HG02763 (cell line): ENCODE results near the gene MAG.

Experiments
- ATAC-seq: cut with Tn5 transposase; IDR thresholded peaks from one replicate; pipeline ENCODE4 v1.9.1; 2021; ENCODE audit warnings: mild to moderate bottlenecking, moderate library complexity; ENCODE audit not compliant: unreplicated experiment

The MAG gene

DNA sequence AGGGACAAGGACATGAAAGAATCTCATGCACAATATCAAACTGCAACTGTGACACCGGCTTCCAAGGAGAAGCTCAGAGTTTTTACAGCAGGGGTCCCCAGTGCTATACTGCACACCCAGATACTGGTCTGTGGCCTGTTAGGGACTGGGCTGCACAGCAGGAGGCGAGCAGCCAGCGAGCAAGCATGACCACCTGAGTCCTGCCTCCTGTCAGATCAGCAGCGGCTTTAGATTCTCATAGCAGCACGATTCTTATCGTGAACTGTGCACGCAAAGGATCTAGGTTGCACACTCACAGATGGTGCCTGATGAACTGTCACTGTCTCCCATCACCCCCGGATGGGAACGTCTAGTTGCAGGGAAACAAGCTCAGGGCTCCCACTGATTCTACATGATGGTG is 23.9 kb downstream of the MAG start:
- no peak for ATAC-seq

DNA sequence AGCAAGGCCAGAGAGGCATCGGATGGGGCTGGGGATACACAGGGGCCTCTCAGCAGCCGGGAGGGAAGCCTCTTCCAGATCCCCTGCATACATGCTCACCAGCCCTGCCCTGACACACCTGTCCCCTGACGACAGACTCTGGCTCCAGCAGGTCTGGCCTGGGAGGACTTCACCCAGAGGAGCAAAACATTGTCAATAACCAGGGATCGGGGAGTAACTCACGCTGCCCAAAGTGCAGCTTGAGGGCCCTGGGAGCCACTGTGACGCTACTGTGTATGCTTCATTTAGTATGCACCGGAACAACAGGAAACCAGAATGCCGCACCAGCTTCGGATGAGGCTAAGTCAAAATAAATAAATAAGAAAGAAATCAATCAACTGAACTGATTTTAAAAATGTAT is 24.6 kb downstream of the MAG start:
- ATAC-seq, result no peak

DNA sequence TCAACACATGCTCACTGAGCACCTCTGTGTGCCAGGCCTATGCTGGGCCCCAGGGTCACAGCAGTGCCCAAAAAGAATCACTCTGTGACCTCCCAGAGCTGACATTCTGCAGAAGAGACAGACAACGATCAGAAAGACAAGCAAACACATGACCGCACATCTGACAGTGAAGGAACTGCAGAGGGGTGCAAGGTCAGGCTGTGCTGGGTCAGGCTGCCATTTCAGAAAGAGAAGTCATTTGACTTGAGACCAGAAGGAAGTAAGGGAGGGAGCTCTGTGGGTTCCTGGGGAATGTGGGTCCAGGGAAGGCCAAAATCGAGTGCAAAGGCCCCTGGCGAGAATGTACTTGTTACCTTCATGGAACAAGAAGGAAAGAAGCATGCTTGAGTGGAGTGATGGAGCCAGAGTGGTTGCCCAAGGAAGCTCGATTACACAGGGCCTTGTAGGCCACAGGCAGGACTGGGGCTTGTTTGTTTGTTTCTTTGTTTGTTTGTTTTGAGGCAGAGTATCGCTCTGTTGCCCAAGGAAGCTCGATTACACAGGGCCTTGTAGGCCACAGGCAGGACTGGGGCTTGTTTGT is 25.6 kb downstream of the MAG start:
- ATAC-seq, result no peak

DNA sequence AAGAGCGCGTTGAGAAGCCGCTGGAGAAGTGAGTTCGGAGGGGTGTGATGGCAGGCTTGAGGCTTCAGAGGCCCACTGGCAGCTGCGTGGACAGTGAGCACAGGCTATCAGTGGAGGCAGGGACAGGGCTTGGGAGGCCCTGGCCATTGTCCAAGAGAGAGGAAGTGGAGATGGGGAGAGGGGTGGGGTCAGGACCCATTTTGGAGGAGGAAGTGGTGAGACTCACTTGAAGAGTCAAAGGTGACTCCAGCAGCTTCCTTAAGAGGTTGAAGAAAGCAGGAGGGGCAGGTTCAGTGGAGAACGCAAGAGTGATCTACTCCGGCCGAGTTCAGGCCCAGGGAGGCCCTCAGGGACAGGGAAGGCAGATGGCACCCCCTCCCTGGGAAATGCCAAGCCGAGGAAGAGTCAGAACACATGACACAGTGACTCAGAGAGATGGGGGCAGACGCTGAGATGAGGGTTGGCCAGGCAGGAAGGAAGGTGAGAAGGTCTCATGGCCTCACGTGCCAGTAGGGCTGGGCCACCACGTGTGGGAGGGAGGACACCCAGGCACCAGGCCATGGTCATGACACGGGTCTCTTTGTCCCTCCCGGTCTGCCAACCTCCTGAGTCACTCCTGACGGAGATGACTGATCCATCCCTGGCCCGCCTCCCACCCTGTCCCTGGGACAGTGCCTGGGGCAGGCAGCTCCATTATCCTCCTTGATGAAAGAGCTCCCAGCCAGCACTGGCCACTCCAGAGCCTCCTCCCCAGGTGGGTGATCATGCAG is 26.9 kb downstream of the MAG start:
- ATAC-seq, result no peak

DNA sequence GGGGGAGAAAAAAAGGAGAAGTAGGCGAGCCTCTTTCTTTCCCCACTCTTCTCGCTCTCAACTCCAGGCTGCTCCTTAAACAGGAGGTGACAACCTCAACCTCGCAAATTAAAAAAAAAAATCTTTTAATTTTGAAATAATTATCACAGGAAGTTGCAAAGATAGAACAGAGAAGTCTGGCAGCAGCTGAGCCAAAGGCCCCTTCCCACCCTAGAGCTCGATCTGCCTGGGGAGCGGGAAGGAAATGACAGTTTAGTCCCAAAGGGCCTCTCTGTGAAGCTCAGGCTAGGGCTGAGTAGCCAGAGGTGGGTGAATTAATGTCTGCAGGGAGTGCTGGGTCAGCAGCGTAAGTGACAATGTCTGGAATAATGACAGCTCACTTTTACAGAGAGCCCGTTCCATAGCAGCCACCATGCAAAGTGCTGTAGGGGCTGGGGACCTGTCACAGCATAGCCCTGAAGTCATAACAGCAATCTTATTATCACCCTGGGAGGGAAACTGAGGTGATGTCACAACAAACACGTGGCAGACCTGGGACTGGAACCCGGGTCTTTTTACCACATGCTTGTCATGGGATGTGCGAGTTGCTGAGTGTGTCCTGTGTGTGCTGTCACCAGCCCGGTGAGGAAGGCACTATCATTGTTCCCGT is 28.2 kb downstream of the MAG start:
- no peak for ATAC-seq

DNA sequence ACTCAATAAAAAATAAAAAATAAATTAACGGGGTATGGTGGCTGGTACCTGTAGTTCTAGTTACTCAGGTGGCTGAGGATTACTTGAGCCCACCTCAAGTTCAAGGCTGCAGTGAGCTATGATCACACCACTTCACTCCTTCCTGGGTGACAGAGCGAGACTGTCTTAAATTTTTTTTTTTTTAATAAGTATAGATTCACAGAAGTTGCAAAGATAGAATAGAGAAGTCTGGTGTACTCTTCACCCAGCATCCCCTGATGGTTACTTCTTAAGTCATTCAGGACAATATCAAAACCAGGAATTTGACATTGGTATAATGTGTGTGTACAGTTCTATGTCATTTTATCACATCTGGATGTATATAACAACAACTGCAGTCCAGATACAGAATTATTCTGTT is 29.3 kb downstream of the MAG start:
- no peak for ATAC-seq

DNA sequence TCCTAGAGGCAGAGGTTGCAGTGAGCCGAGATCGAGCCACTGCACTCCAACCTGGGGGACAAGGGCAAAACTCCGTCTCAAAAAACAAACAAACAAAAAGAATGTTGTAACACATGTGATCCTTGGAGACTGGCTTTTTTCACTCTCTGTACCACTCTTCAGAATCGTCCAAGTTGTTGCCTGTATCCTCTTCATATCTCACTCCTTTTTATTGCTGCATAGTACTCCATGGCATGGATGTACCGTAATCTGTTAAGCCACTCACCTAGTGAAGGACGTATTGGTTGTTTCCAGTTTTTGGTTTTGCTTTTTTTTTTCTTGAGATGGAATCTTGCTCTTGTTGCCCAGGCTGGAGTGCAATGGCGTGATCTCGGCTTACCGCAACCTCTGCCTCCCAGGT is 30.1 kb downstream of the MAG start:
- ATAC-seq, result no peak

DNA sequence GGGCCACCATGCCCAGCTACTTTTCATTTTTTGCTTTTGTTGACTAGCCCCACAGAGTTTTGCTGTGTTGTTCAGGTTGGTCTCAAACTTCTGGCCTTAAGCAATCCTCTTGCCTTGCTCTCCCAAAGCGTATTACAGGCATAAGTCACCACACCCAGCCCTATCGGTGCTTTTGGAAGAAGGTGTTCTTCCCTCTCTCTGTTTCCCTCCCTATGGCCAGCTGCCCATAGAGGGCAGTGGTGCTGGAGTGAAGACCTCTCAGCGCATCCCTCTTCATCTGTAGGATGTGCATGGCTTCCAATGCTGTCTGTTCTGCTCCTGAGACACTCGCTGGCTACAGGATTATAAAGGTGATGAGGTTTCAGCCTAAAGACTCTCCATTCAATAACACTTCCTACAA is 35.7 kb downstream of the MAG start:
- ATAC-seq, result no peak

DNA sequence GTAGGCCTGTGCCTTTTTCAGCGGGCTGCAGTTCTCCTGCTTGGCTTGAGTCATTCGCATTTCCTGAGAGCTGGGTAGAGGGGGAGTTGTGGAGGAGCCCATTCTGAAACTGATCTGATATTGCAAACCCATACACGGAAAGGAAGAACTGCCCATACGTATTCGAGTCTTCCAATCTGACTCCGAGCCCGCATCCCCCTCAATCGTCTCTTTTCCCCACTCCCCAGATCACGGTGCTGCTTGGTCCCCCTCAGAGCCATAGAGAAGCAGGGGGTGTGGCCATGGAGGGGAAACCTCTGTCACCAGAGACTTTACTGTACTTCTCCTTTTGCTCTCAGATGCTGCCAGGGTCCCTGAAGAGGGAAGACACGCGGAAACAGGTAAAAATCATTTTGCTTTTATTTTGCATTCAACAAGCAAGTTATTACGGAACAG is 36.9 kb downstream of the MAG start, which contains the start of gene CD22:
Gene CD22 (plus strand): TSS at position 337 of the 435 bp plus-strand sequence. CDS start 2,854 bp downstream, outside the sequence.
- ATAC-seq, result no peak

DNA sequence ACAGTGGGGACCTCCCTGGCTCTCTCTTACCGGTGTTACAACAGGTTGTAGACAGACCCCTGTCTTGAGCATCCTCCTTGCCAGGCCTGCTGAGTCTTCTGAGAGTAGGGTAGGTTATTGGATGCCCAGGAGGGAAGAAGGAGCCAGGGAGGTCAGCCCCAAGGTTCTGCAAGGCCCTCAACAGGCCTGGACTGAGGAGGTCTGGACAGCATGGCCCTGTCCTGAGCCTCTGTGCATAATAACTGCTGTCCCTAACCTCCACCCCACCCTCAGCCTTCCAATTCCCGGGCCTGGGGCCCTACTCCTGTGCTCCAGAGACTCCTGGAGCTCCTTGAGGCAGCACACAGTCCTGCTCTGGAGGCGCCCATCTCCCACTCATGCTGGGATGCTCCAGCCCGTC is 37.4 kb downstream of the MAG start:
- ATAC-seq, result no peak

DNA sequence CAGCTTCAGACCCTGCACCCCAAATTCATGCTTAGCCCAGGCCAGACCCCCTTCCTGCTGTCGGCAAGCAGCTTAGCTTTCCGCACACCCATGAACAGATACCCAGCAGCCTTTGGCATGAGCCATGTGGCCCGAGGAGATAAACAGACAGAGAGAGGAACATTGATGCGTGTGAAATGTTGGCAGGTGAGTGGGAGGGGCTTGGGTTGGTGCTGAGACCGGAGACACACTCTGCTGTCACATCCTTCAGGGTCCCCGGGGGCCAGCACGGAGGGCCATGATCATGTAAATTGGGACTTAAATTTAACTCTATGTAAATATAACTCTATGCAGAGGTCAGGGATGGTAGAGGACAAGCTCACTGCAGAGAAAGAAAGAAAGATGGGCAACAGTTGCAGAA is 38.5 kb downstream of the MAG start:
- ATAC-seq, result peak; percentile 46

DNA sequence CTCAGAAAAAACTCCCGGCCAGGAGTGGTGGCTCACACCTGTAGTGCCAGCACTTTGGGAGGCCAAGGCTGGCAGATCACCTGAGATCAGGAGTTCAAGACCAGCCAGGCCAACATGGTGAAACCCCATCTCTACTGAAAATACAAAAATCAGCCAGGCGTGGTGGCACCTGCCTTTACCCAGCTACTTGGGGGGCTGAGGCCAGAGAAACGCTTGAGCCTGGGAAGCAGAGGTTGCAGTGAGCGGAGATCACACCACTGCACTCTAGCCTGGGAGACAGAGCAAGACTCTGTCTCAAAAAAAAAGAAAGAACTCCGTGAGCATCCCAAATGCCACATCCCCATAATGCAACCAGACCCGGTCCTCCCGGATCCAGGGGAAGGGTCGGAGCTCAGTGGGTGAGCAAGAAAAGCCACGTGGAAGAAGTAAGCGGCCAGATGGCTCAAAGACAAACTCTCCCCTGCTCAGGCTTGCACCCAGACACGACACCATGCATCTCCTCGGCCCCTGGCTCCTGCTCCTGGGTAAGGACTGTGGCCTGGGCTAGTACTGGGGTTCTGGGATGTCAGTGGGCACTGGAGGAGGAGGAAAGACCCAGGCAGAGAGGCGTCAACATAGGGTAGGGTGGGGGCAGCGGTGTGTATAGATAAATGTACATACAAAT is 39.7 kb downstream of the MAG start:
- no peak for ATAC-seq

DNA sequence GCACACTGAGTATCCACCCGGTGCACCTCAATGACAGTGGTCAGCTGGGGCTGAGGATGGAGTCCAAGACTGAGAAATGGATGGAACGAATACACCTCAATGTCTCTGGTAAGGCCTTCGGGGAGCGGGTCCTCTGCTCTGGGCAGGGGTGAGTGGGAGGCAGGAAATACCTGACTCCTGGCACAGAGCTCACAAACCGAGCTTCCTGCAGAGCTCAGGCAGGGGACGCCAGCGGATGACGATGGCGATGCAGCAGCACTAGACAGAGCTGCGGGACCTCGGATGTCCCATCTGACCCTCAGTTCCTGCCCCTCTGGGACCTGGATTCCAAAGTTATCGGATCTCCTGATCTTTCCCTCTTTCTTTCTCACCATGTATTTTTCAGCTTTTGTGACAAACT is 40.9 kb downstream of the MAG start:
- no peak for ATAC-seq

DNA sequence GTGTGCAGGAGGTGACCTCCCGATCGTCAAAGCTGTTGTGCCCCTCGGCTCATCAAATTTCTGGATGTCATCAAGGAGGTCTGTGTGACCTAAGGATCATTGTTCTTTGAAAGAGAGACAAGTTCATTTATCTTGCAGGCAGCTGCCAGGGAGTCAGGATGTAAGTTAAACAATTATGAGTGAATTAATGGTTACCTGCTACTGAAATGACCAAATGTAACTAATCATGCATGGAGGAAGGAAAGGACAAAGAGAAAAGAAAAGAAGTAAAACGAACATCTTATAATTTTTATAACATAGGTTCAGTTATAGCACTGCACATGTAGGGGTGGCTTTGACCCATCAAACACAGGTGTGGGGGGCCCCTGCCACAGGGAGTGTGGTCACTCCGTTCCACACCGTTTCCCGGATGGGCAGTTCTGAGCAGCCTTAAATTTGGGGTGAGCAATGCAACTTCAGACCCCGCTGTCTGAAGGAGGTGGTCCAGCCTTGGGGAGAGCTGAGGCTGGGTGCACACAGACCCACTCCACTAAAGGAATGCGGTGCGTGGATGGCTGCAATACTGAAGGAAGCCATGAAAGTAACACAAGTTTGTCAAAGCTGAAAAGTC is 42.3 kb downstream of the MAG start:
- ATAC-seq, result no peak

DNA sequence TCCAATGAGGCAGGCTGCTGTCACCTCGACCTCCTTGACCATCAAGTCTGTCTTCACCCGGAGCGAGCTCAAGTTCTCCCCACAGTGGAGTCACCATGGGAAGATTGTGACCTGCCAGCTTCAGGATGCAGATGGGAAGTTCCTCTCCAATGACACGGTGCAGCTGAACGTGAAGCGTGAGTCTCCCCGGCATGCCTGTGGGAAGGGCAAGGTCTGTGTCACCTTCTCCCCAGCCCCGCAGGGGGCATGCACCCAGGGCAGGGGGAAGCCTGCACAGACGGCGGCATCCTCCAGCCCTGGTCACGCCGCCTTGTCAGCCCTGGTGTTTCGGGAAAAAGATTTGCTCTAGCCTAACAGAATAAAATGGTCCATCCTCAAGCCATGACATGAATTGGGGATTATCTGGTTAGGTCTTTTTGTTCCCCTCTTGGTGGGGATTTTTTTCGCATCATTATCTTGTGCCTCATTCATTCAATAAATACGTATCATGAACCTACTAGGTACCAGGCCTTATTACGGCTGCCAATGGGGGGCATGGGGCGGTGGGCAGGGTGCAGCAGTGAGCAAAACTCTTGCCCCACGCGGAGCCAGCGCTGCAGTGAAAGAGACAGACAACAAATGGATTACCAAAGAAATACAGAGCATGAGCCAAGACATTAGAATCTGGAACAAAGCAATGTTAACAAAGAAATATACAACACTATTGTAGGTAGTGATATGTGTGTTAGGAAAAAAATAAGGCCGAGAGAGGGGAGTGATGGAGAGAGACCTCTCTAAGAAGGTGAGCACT is 44.4 kb downstream of the MAG start:
- ATAC-seq, result no peak

DNA sequence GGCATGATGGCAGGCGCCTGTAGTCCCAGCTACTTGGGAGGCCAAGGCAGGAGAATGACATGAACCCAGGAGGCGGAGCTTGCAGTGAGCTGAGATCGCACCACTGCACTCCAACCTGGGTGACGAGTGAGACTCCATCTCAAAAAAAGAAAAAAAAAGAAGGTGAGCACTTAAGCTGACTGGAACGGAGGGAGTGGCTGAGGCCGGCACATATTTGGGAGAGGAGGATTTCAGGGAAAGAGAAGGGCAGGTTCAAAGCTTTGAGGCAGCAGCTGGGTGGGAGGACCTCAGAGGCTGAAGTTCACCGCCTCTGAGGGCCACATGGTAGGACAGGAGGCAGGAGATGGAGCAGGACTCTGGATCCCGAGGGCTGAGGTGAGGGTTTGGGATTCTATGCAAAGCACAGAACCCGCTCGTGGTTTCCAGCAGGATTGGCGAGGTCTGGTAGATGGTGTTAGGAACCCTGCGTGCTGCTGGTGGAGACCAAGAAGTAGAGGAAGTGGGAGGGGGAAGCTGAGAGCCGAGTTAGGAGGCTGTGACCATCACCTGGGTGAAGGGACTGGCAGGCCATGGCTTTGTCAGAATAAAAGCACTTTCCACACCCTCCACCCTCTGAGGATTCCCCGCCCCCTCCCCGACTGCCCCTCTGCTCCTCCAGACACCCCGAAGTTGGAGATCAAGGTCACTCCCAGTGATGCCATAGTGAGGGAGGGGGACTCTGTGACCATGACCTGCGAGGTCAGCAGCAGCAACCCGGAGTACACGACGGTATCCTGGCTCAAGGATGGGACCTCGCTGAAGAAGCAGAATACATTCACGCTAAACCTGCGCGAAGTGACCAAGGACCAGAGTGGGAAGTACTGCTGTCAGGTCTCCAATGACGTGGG is 45.4 kb downstream of the MAG start:
- ATAC-seq, result no peak

DNA sequence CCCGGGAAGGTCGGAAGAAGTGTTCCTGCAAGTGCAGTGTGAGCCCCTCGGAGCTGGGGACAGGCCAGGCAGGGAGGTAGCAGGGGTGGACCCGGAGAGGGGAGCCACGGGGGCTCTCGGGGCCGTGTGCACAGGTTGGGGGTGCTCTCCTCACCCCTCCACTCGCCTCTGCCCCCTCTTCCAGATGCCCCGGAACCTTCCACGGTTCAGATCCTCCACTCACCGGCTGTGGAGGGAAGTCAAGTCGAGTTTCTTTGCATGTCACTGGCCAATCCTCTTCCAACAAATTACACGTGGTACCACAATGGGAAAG is 46.0 kb downstream of the MAG start:
- ATAC-seq, result no peak

DNA sequence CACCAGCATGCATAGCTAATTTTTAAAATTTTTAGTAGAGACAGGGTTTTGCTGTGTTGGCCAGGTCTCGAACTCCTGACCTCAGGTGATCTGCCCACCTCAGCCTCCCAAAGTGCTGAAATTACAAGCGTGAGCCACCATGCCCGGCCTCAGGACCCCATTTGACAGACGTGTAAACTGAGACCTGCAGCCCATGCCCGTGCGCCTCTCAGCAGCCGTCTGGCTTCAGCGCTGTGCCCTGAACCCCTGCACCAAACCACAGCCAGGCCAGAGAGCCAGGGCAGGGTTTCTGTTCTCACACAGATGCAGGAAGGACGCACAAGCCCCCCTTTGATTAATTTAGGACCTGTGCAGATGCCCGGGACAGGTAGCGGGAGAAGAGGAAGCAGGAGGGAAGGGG is 48.5 kb downstream of the MAG start:
- no peak for ATAC-seq

DNA sequence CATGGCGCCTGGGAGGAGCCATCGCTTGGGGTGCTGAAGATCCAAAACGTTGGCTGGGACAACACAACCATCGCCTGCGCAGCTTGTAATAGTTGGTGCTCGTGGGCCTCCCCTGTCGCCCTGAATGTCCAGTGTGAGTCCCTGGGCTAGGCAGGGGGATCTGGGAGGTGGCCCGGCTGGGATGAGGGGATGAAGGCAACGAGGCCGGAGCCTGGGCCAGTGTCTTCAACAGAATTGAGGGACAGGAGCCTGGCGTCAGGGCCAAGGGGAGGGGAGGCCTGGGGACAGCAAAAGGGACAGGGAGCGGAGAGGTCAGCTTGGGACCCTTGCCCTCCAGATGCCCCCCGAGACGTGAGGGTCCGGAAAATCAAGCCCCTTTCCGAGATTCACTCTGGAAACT is 49.0 kb downstream of the MAG start:
- ATAC-seq, result no peak
